MM.1S (cell line): Measurements from ENCODE around the gene CCSER1.

ENCODE experiments used
- DNase-seq: peaks from one replicate; pipeline ENCODE4 v3.0.0-alpha.2; 2015
- H2AFZ ChIP-seq: fragments of 300-600 bp; sonication (generic); 2 replicates; pipeline ENCODE4 v1.6.0; 2016; ENCODE audit warnings: antibody characterized with exemption, low read length
- H3F3A ChIP-seq: fragments of 300-600 bp; sonication (generic); 2 replicates; pipeline ENCODE4 v1.6.1; 2016; ENCODE audit warnings: mild to moderate bottlenecking, antibody characterized with exemption, low read length, moderate library complexity, mixed read lengths; ENCODE audit not compliant: insufficient read depth
- H3K27ac ChIP-seq: fragments of 300-600 bp; sonication (generic); 2 replicates; pipeline ENCODE4 v1.5.1; 2016; ENCODE audit warnings: mild to moderate bottlenecking, low read length
- H3K27me3 ChIP-seq: fragments of 300-600 bp; sonication (generic); replicated peaks from 2 replicates; pipeline ENCODE4 v1.6.0; 2016; ENCODE audit warnings: low read length; ENCODE audit not compliant: insufficient read depth
- H3K36me3 ChIP-seq: fragments of 300-600 bp; sonication (generic); replicated peaks from 2 replicates; pipeline ENCODE4 v1.6.1; 2016; ENCODE audit warnings: mild to moderate bottlenecking, low read length, mixed read lengths; ENCODE audit not compliant: insufficient read depth
- H3K4me1 ChIP-seq: fragments of 300-600 bp; sonication (generic); 2 replicates; pipeline ENCODE4 v1.6.1; 2016; ENCODE audit warnings: low read length, mixed read lengths
- H3K4me2 ChIP-seq: fragments of 300-600 bp; sonication (generic); 2 replicates; pipeline ENCODE4 v1.6.0; 2016; ENCODE audit warnings: low read depth, low read length
- H3K4me3 ChIP-seq: fragments of 300-600 bp; sonication (generic); 2 replicates; pipeline ENCODE4 v1.5.1; 2016; ENCODE audit warnings: low read length, mixed read lengths
- H3K79me2 ChIP-seq: fragments of 300-600 bp; sonication (generic); 2 replicates; pipeline ENCODE4 v1.6.1; 2016; ENCODE audit warnings: mixed run types, low read length, mixed read lengths
- H3K9ac ChIP-seq: fragments of 300-600 bp; sonication (generic); 2 replicates; pipeline ENCODE4 v1.6.1; 2016; ENCODE audit warnings: low read length, mixed read lengths
- H3K9me2 ChIP-seq: fragments of 300-600 bp; sonication (generic); replicated peaks from 2 replicates; pipeline ENCODE4 v1.6.1; 2016; ENCODE audit warnings: mild to moderate bottlenecking, low read length, mixed read lengths; ENCODE audit not compliant: insufficient read depth
- H3K9me3 ChIP-seq: fragments of 300-600 bp; sonication (generic); replicated peaks from 2 replicates; pipeline ENCODE4 v1.6.1; 2016; ENCODE audit warnings: mild to moderate bottlenecking, low read length, mixed read lengths; ENCODE audit not compliant: insufficient read depth
- H4K20me1 ChIP-seq: fragments of 300-600 bp; sonication (generic); 2 replicates; pipeline ENCODE4 v1.6.1; 2016; ENCODE audit warnings: mild to moderate bottlenecking, low read length, moderate library complexity, mixed read lengths; ENCODE audit not compliant: insufficient read depth
- EZH2 ChIP-seq: fragments of 300-600 bp; sonication (generic); optimal IDR thresholded peaks from 2 replicates; pipeline ENCODE3; 2017; ENCODE audit warnings: low read depth, mild to moderate bottlenecking, antibody characterized with exemption, low read length, mixed read lengths
- EZH2phosphoT487 ChIP-seq: fragments of 300-600 bp; sonication (generic); IDR thresholded peaks from 2 replicates; pipeline ENCODE4 v1.6.1; 2018; ENCODE audit warnings: antibody characterized with exemption, low read length
- TF ChIP-seq, protein P1 (sequence below): fragments of 300-600 bp; sonication (generic); IDR thresholded peaks from 2 replicates; pipeline ENCODE4 v1.5.1; 2016; ENCODE audit warnings: antibody characterized with exemption, low read length, mixed read lengths

The CCSER1 gene

DNA sequence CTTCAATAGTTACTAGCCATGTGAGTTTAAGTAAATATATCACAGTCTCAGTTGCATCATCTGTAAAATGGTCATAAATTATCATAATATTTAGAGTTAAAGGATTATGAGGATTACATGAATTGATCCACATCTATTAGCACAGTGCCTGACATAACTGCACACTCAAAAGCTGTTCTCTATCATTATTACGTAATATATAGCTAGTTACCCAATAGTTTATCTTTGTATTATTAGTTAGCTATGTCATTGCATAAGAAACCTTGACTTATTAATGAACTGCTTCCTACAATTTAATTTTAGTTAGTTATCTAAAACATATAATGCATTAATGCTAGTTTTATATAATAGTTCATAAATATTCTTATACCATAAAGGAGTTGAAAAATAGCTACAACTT lies 1099.7 kb downstream of the CCSER1 start:
- no peak overlapping the region for H3K9ac ChIP-seq
- no peak for DNase-seq
- no peaks in the 10 kb centered on the region for H3K9me3 ChIP-seq
- no peaks in the 10 kb centered on the region for H3K9me2 ChIP-seq
- H3K27me3 ChIP-seq, result no peaks in the 10 kb centered on the region
- no peaks in the 10 kb centered on the region for H3F3A ChIP-seq
- no peaks in the 10 kb centered on the region for H4K20me1 ChIP-seq
- H3K4me3 ChIP-seq, result no peak overlapping the region
- H3K4me1 ChIP-seq, result no peaks in the 10 kb centered on the region
- H3K4me2 ChIP-seq, result no peak overlapping the region
- no peaks in the 10 kb centered on the region for H3K36me3 ChIP-seq
- no peaks in the 10 kb centered on the region for H3K79me2 ChIP-seq
- no peak overlapping the region for H2AFZ ChIP-seq
- TF ChIP-seq EZH2phosphoT487, result no peak
- TF ChIP-seq EZH2, result no peak
- TF ChIP-seq, protein P1, sequence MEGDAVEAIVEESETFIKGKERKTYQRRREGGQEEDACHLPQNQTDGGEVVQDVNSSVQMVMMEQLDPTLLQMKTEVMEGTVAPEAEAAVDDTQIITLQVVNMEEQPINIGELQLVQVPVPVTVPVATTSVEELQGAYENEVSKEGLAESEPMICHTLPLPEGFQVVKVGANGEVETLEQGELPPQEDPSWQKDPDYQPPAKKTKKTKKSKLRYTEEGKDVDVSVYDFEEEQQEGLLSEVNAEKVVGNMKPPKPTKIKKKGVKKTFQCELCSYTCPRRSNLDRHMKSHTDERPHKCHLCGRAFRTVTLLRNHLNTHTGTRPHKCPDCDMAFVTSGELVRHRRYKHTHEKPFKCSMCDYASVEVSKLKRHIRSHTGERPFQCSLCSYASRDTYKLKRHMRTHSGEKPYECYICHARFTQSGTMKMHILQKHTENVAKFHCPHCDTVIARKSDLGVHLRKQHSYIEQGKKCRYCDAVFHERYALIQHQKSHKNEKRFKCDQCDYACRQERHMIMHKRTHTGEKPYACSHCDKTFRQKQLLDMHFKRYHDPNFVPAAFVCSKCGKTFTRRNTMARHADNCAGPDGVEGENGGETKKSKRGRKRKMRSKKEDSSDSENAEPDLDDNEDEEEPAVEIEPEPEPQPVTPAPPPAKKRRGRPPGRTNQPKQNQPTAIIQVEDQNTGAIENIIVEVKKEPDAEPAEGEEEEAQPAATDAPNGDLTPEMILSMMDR, result no peak
- H3K27ac ChIP-seq, result no peak overlapping the region

DNA sequence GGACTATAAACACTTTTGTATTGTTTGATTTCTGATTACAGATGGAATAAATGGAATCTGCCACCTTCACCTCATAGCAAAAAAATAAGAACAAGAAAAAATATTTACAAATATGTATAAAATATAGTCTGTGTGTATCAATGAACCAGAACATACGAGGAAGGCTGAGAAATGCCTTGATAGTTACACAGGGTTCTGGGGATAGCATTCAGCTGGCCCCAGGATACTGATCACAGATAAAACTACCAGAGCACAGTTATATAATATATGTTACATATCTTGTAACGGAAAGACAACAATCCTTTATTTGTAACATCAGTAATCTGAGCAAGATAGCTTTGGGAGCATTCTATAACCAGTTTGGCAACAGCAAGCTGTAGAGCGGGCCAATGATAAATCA lies 1101.5 kb downstream of the CCSER1 start:
- Histone ChIP-seq H3K9me2 (no peaks in the 10 kb centered on the region), H3K79me2 (no peaks in the 10 kb centered on the region), H4K20me1 (no peaks in the 10 kb centered on the region), H2AFZ (no peak overlapping the region), H3K27me3 (no peaks in the 10 kb centered on the region), H3K4me3 (no peak overlapping the region), H3K36me3 (no peaks in the 10 kb centered on the region), H3K9me3 (no peaks in the 10 kb centered on the region), H3K4me1 (no peaks in the 10 kb centered on the region), H3K9ac (no peak overlapping the region), H3K27ac (no peak overlapping the region), H3F3A (no peaks in the 10 kb centered on the region), H3K4me2 (no peak overlapping the region)
- TF ChIP-seq EZH2, result no peak
- TF ChIP-seq, protein P1, result no peak
- DNase-seq, result no peak

DNA sequence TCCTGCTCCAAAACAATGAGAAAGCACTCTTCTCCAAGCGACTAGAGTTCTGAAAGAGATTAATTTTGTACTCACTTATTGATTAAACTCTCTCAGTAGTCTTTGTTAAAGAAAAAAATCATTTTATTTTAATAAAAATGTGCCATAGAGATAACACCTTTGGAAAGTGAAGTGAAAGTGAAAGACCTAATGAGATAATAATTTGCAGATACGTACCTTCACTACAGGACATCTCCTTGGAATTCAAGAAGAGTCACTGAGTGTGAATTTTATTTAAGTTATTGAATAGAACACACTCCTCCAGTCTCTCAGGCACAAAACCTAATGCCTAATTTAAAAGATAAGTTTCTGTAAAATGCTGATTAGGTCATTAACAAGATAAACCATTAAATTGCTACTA lies 1106.0 kb downstream of the CCSER1 start:
- Histone ChIP-seq H3K9me2 (no peaks in the 10 kb centered on the region), H3K4me1 (no peaks in the 10 kb centered on the region), H2AFZ (no peak overlapping the region)

DNA sequence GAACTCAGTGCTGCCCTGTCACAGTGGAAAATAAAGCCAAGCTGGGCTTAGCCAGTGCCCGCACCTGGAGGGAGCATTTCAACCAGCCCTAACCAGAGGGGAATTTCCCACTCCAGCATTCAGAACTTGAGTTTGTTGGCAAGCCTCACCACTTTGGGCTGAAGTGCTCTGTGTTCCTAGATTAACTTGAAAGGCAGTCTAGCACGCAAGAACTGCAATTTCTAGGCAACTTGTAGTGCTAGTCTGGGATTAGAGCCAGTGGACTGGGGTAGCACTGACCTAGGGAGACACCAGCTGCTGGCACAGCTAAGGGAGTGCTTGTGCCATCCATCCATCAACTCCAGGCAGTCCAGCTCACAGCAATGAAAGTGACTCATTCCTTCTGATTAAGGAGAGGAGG lies 1115.9 kb downstream of the CCSER1 start:
- Histone ChIP-seq H4K20me1 (no peaks in the 10 kb centered on the region), H3K4me2 (no peak overlapping the region), H3K27ac (no peak overlapping the region), H2AFZ (no peak overlapping the region), H3K4me1 (no peaks in the 10 kb centered on the region), H3K36me3 (no peaks in the 10 kb centered on the region), H3K9me2 (no peaks in the 10 kb centered on the region), H3F3A (no peaks in the 10 kb centered on the region), H3K79me2 (no peaks in the 10 kb centered on the region), H3K9ac (no peak overlapping the region), H3K9me3 (no peaks in the 10 kb centered on the region), H3K27me3 (no peaks in the 10 kb centered on the region), H3K4me3 (no peak overlapping the region)
- TF ChIP-seq, protein P1, result no peak
- TF ChIP-seq EZH2 (no peak), EZH2phosphoT487 (no peak)
- DNase-seq, result no peak

More for the DNA sequence above, 1106.0 kb downstream of the CCSER1 start:
- DNase-seq, result no peak
- H3K79me2 ChIP-seq, result no peaks in the 10 kb centered on the region
- no peaks in the 10 kb centered on the region for H3F3A ChIP-seq
- H3K36me3 ChIP-seq, result no peaks in the 10 kb centered on the region
- H3K9me3 ChIP-seq, result no peaks in the 10 kb centered on the region; the same call in 1 of the 2 replicates
- no peaks in the 10 kb centered on the region for H4K20me1 ChIP-seq
- no peak overlapping the region for H3K9ac ChIP-seq
- H3K27ac ChIP-seq, result no peak overlapping the region
- H3K4me3 ChIP-seq, result no peak overlapping the region
- H3K4me2 ChIP-seq, result no peak overlapping the region
- H3K27me3 ChIP-seq, result no peaks in the 10 kb centered on the region
- no peak for TF ChIP-seq EZH2
- no peak for TF ChIP-seq EZH2phosphoT487
